K562 (cell line): ENCODE measurements around the gene MAML3. TPM values are rescaled to one million over a fixed set of nuclear protein-coding genes. Genes with fewer than 3 reads are reported as not detected.

ENCODE experiments used
- ESRRB ChIP-seq: fragments of 250-450 bp; sonication (Bioruptor Pico); IDR thresholded peaks from 2 replicates; pipeline ENCODE4 v1.5.0; 2020; ENCODE audit warnings: mild to moderate bottlenecking, moderate library complexity, borderline replicate concordance
- NEUROD1 ChIP-seq: fragments of 150-350 bp; IDR thresholded peaks from 2 replicates; pipeline ENCODE4 v1.6.1; 2014; ENCODE audit warnings: borderline replicate concordance, low read length, low read depth; ENCODE audit not compliant: partially characterized antibody
- ZNF146 ChIP-seq: IDR thresholded peaks from one replicate; pipeline ENCODE4 v1.6.1; 2018; ENCODE audit warnings: missing compliant biosample characterization; ENCODE audit not compliant: unreplicated experiment
- ZNF586 ChIP-seq: fragments of 450-650 bp; formaldehyde crosslinking; conservative IDR thresholded peaks from 2 replicates; pipeline ENCODE4 v1.4.0; 2020; ENCODE audit warnings: mild to moderate bottlenecking, moderate library complexity
- ZNF695 ChIP-seq: fragments of 450-650 bp; formaldehyde crosslinking; IDR thresholded peaks from 2 replicates; pipeline ENCODE4 v1.4.0; 2020; ENCODE audit warnings: mild to moderate bottlenecking, moderate library complexity
- polyA plus RNA-seq, 8 experiments: library from polyadenylated mRNA; depleted of rRNA in 4 of 8; stranded (reverse) in 5 of 8; unstranded in 3 of 8; fragments of >200 nt; fragmentation: Nextera tagmentation in 2 of 8; fragmentation: Illumina TruSeq in 1 of 8; extraction: Ambion mirVana in 2 of 8; extraction: Trizol in 1 of 8; gene quantifications; 2 replicates each; pipeline versions ENCODE4 v1.2.1 to v1.2.3, GENCODE V29; 2011 to 2014; ENCODE audit warnings: inconsistent platforms in 1 of 8, missing spikeins in 1 of 8
- total RNA-seq, 7 experiments: library from RNA; depleted of rRNA in 6 of 7; stranded (reverse); fragments of >200 nt in 6 of 7; fragmentation: Illumina TruSeq in 2 of 7; extraction: Trizol in 2 of 7; gene quantifications; 2 replicates each; pipeline versions ENCODE4 v1.2.1 to v1.2.3, GENCODE V29; 2011 to 2021; ENCODE audit warnings: low replicate concordance in 1 of 7
- TF ChIP-seq, protein P1 (sequence below): fragments of 450-650 bp; formaldehyde crosslinking; IDR thresholded peaks from 2 replicates; pipeline ENCODE4 v1.4.0; 2022; ENCODE audit warnings: missing genetic modification characterization
- TF ChIP-seq, protein P2 (sequence below): fragments of 450-650 bp; formaldehyde crosslinking; IDR thresholded peaks from 2 replicates; pipeline ENCODE4 v1.4.0; 2022; ENCODE audit warnings: missing genetic modification characterization
- TF ChIP-seq, protein P3 (sequence below): IDR thresholded peaks from 2 replicates; pipeline ENCODE4 v1.6.1; 2016; ENCODE audit warnings: missing genetic modification characterization, missing compliant biosample characterization

MAML3 gene
- total and polyA plus RNA-seq, 9 of the 15 experiments (the other 6 are each of a cell fraction or from before 2014, with no cell fraction given): 0.01 to 0.55 (median 0.25) TPM

DNA sequence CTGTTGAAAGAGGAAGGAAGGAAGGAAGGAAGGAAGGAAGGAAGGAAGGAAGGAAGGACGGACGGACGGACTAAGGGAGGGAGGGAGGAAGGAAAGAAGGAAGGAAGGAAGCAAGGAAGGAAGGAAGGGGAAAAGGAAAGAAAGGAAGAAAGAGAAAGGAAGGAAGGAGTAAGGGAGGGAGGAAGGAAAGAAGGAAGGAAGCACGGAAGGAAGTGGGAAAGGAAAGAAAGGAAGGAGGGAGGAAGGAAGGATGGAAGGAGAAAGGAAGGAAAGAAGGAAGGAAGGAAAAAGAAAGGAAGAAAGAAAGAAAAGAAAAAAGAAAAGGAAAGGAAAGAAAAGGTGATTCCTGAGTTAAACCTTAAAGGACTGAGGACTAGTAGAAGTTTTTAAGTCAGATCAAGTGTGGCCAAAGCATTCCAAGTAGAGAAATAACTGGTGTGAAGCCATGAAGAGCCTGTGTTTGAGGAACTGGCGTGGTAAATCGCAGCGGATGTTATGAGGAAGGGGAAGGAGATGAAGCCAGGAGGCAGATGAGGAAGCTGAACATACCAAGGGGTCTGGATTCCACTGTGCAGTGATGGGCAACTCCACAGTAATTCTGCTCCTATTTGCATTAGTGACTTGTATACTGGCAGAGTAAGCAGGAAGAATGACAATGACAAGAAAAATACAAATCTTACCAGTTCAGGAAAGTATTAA is 324.9 kb downstream of the MAML3 start (continued):
- TF ChIP-seq, protein P1, sequence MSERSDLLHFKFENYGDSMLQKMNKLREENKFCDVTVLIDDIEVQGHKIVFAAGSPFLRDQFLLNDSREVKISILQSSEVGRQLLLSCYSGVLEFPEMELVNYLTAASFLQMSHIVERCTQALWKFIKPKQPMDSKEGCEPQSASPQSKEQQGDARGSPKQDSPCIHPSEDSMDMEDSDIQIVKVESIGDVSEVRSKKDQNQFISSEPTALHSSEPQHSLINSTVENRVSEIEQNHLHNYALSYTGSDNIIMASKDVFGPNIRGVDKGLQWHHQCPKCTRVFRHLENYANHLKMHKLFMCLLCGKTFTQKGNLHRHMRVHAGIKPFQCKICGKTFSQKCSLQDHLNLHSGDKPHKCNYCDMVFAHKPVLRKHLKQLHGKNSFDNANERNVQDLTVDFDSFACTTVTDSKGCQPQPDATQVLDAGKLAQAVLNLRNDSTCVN (CRISPR knock-in tag): peak; percentile 19; the same call in 1 of the 2 replicates
- TF ChIP-seq, protein P2, sequence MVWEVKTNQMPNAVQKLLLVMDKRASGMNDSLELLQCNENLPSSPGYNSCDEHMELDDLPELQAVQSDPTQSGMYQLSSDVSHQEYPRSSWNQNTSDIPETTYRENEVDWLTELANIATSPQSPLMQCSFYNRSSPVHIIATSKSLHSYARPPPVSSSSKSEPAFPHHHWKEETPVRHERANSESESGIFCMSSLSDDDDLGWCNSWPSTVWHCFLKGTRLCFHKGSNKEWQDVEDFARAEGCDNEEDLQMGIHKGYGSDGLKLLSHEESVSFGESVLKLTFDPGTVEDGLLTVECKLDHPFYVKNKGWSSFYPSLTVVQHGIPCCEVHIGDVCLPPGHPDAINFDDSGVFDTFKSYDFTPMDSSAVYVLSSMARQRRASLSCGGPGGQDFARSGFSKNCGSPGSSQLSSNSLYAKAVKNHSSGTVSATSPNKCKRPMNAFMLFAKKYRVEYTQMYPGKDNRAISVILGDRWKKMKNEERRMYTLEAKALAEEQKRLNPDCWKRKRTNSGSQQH: 0 out of 2 replicates have a peak, but pooled peaks have one; percentile 14
- TF ChIP-seq ZNF146 (CRISPR knock-in tag) (no peak), ZNF695 (CRISPR knock-in tag) (no peak), ZNF586 (no peak), NEUROD1 (no peak), ESRRB (CRISPR knock-in tag) (no peak)
- TF ChIP-seq, protein P3, sequence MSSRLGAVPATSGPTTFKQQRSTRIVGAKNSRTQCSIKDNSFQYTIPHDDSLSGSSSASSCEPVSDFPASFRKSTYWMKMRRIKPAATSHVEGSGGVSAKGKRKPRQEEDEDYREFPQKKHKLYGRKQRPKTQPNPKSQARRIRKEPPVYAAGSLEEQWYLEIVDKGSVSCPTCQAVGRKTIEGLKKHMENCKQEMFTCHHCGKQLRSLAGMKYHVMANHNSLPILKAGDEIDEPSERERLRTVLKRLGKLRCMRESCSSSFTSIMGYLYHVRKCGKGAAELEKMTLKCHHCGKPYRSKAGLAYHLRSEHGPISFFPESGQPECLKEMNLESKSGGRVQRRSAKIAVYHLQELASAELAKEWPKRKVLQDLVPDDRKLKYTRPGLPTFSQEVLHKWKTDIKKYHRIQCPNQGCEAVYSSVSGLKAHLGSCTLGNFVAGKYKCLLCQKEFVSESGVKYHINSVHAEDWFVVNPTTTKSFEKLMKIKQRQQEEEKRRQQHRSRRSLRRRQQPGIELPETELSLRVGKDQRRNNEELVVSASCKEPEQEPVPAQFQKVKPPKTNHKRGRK (tag): peak; percentile 94
- TF ChIP-seq, all 486 proteins: peak for 5
